MM.1S (cell line): Measurements from ENCODE around the gene GRPEL2.

Experiments
- EZH2 ChIP-seq: fragments of 300-600 bp; sonication (generic); optimal IDR thresholded peaks from 2 replicates; pipeline ENCODE3; 2017; ENCODE audit warnings: low read depth, mild to moderate bottlenecking, antibody characterized with exemption, low read length, mixed read lengths
- EZH2phosphoT487 ChIP-seq: fragments of 300-600 bp; sonication (generic); IDR thresholded peaks from 2 replicates; pipeline ENCODE4 v1.6.1; 2018; ENCODE audit warnings: antibody characterized with exemption, low read length
- TF ChIP-seq, protein P1 (sequence below): fragments of 300-600 bp; sonication (generic); IDR thresholded peaks from 2 replicates; pipeline ENCODE4 v1.5.1; 2016; ENCODE audit warnings: antibody characterized with exemption, low read length, mixed read lengths

GRCh38 chr5:149388498-149389190 is 43.3 kb downstream of the GRPEL2 start:
- TF ChIP-seq, protein P1, sequence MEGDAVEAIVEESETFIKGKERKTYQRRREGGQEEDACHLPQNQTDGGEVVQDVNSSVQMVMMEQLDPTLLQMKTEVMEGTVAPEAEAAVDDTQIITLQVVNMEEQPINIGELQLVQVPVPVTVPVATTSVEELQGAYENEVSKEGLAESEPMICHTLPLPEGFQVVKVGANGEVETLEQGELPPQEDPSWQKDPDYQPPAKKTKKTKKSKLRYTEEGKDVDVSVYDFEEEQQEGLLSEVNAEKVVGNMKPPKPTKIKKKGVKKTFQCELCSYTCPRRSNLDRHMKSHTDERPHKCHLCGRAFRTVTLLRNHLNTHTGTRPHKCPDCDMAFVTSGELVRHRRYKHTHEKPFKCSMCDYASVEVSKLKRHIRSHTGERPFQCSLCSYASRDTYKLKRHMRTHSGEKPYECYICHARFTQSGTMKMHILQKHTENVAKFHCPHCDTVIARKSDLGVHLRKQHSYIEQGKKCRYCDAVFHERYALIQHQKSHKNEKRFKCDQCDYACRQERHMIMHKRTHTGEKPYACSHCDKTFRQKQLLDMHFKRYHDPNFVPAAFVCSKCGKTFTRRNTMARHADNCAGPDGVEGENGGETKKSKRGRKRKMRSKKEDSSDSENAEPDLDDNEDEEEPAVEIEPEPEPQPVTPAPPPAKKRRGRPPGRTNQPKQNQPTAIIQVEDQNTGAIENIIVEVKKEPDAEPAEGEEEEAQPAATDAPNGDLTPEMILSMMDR, result no peak
- TF ChIP-seq EZH2, result no peak
- no peak for TF ChIP-seq EZH2phosphoT487
